HEK293 (cell line): ENCODE results near the gene TTC23.

ENCODE experiments used
- CTCF ChIA-PET: fragments of 350-600 bp; formaldehyde crosslinking; extraction: SDS; loops from one replicate; lab custom pipeline; 2021; ENCODE audit warnings: antibody characterized with exemption; lab: Yijun Ruan, JAX
- POLR2A ChIA-PET: fragments of 300-600 bp; formaldehyde crosslinking; extraction: SDS; loops from one replicate; lab custom pipeline; 2020; ENCODE audit warnings: antibody characterized with exemption, inconsistent platforms; lab: Yijun Ruan, JAX
- H3K27ac ChIP-seq: fragments of 200-500 bp; sonication (Bioruptor generic); 2 replicates; pipeline ENCODE4 v1.5.1; 2014; ENCODE audit warnings: low read depth, low read length, control low read depth, inconsistent platforms; ENCODE audit errors: extremely low read depth
- H3K36me3 ChIP-seq, 2 experiments: fragments of 200-500 bp in 1 of 2; sonication (Bioruptor generic) in 1 of 2; 1 replicate in 1 of 2; 2 replicates in 1 of 2; pipeline ENCODE4 v1.5.1; 2014 to 2017; ENCODE audit warnings: inconsistent platforms in 2 of 2, low read length in 2 of 2; ENCODE audit not compliant: control insufficient read depth in 2 of 2, insufficient read depth in 1 of 2
- H3K4me1 ChIP-seq: fragments of 200-500 bp; sonication (Bioruptor generic); 2 replicates; pipeline ENCODE4 v1.5.1; 2014; ENCODE audit warnings: mild to moderate bottlenecking, low read length, inconsistent platforms; ENCODE audit not compliant: control insufficient read depth, insufficient read depth
- H3K4me3 ChIP-seq: 2 replicates; pipeline ENCODE4 v1.5.1; 2011; ENCODE audit warnings: low read depth, mild to moderate bottlenecking, control low read depth, low read length, moderate library complexity
- H3K9me3 ChIP-seq: fragments of 200-500 bp; sonication (Bioruptor generic); 2 replicates; pipeline ENCODE4 v1.5.1; 2014; ENCODE audit warnings: low read depth, low read length, inconsistent platforms; ENCODE audit not compliant: control insufficient read depth, insufficient read depth
- BCL6B ChIP-seq: fragments of 450-650 bp; formaldehyde crosslinking; IDR thresholded peaks from 2 replicates; pipeline ENCODE4 v1.5.1; 2017; ENCODE audit warnings: missing biosample characterization, missing genetic modification characterization
- CTCF ChIP-seq: fragments of 450-650 bp; formaldehyde crosslinking; IDR thresholded peaks from 2 replicates; pipeline ENCODE4 v1.5.1; 2016; ENCODE audit warnings: missing biosample characterization, missing genetic modification characterization
- FEZF1 ChIP-seq: fragments of 450-650 bp; formaldehyde crosslinking; IDR thresholded peaks from 2 replicates; pipeline ENCODE4 v1.5.1; 2016; ENCODE audit warnings: missing biosample characterization, missing genetic modification characterization
- HOXC10 ChIP-seq: sonication (generic); formaldehyde crosslinking; IDR thresholded peaks from 2 replicates; pipeline ENCODE4 v1.8.1; 2023; ENCODE audit warnings: mild to moderate bottlenecking, missing genetic modification reagents
- KLF7 ChIP-seq: fragments of 450-650 bp; formaldehyde crosslinking; IDR thresholded peaks from 2 replicates; pipeline ENCODE4 v1.5.1; 2016; ENCODE audit warnings: missing biosample characterization, missing genetic modification characterization, borderline replicate concordance
- ZEB2 ChIP-seq: fragments of 450-650 bp; formaldehyde crosslinking; IDR thresholded peaks from 2 replicates; pipeline ENCODE4 v1.5.1; 2016; ENCODE audit warnings: missing biosample characterization, missing genetic modification characterization
- ZFHX2 ChIP-seq: fragments of 450-650 bp; formaldehyde crosslinking; conservative IDR thresholded peaks from 2 replicates; pipeline ENCODE4 v1.5.1; 2016; ENCODE audit warnings: missing biosample characterization, missing genetic modification characterization
- ZNF121 ChIP-seq: fragments of 450-650 bp; formaldehyde crosslinking; IDR thresholded peaks from 2 replicates; pipeline ENCODE4 v1.5.1; 2016; ENCODE audit warnings: missing biosample characterization, missing genetic modification characterization
- ZNF133 ChIP-seq: fragments of 450-650 bp; formaldehyde crosslinking; IDR thresholded peaks from 2 replicates; pipeline ENCODE4 v1.5.1; 2016; ENCODE audit warnings: missing biosample characterization, missing genetic modification characterization
- ZNF221 ChIP-seq: fragments of 450-650 bp; formaldehyde crosslinking; IDR thresholded peaks from 2 replicates; pipeline ENCODE4 v1.5.1; 2017; ENCODE audit warnings: missing biosample characterization, missing genetic modification characterization, borderline replicate concordance
- ZNF23 ChIP-seq: fragments of 450-650 bp; formaldehyde crosslinking; IDR thresholded peaks from 2 replicates; pipeline ENCODE4 v1.5.1; 2016; ENCODE audit warnings: missing biosample characterization, missing genetic modification characterization, borderline replicate concordance
- ZNF248 ChIP-seq: fragments of 450-650 bp; formaldehyde crosslinking; IDR thresholded peaks from 2 replicates; pipeline ENCODE4 v1.5.1; 2017; ENCODE audit warnings: missing biosample characterization, missing genetic modification characterization
- ZNF426 ChIP-seq: fragments of 450-650 bp; formaldehyde crosslinking; IDR thresholded peaks from 2 replicates; pipeline ENCODE4 v1.5.1; 2017; ENCODE audit warnings: missing biosample characterization, missing genetic modification characterization, mild to moderate bottlenecking, inconsistent platforms, moderate library complexity
- ZNF473 ChIP-seq: fragments of 450-650 bp; formaldehyde crosslinking; IDR thresholded peaks from 2 replicates; pipeline ENCODE4 v1.5.1; 2017; ENCODE audit warnings: missing biosample characterization, missing genetic modification characterization
- ZNF530 ChIP-seq: fragments of 450-650 bp; formaldehyde crosslinking; IDR thresholded peaks from 2 replicates; pipeline ENCODE4 v1.5.1; 2016; ENCODE audit warnings: low read depth, missing biosample characterization, missing genetic modification characterization
- ZNF549 ChIP-seq: fragments of 450-650 bp; IDR thresholded peaks from 2 replicates; pipeline ENCODE4 v1.5.1; 2018; ENCODE audit warnings: missing biosample characterization, missing genetic modification characterization, mild to moderate bottlenecking, inconsistent platforms, moderate library complexity
- ZNF596 ChIP-seq: fragments of 450-650 bp; IDR thresholded peaks from 2 replicates; pipeline ENCODE4 v1.5.0; 2018; ENCODE audit warnings: missing biosample characterization, mild to moderate bottlenecking, missing genetic modification characterization, moderate library complexity
- ZNF623 ChIP-seq: fragments of 450-650 bp; formaldehyde crosslinking; IDR thresholded peaks from 2 replicates; pipeline ENCODE4 v1.5.1; 2016; ENCODE audit warnings: missing biosample characterization, missing genetic modification characterization
- ZNF629 ChIP-seq: fragments of 450-650 bp; formaldehyde crosslinking; IDR thresholded peaks from 2 replicates; pipeline ENCODE4 v1.5.1; 2017; ENCODE audit warnings: missing biosample characterization, missing genetic modification characterization
- ZNF654 ChIP-seq: fragments of 450-650 bp; formaldehyde crosslinking; IDR thresholded peaks from 2 replicates; pipeline ENCODE4 v1.5.1; 2016; ENCODE audit warnings: low read depth, missing biosample characterization, missing genetic modification characterization
- ZNF768 ChIP-seq: fragments of 450-650 bp; formaldehyde crosslinking; IDR thresholded peaks from 2 replicates; pipeline ENCODE4 v1.5.1; 2018; ENCODE audit warnings: missing biosample characterization, mild to moderate bottlenecking, missing genetic modification characterization
- ZNF791 ChIP-seq: fragments of 450-650 bp; formaldehyde crosslinking; IDR thresholded peaks from 2 replicates; pipeline ENCODE4 v1.5.1; 2016; ENCODE audit warnings: missing biosample characterization, missing genetic modification characterization
- ZNF843 ChIP-seq: fragments of 450-650 bp; formaldehyde crosslinking; IDR thresholded peaks from 2 replicates; pipeline ENCODE4 v1.5.1; 2016; ENCODE audit warnings: missing biosample characterization, missing genetic modification characterization
- ZSCAN23 ChIP-seq: fragments of 450-650 bp; formaldehyde crosslinking; IDR thresholded peaks from 2 replicates; pipeline ENCODE4 v1.5.1; 2016; ENCODE audit warnings: missing biosample characterization, missing genetic modification characterization
- TF ChIP-seq, protein P1 (sequence below): fragments of 450-650 bp; formaldehyde crosslinking; IDR thresholded peaks from 2 replicates; pipeline ENCODE4 v1.5.1; 2017; ENCODE audit warnings: missing biosample characterization, mild to moderate bottlenecking, missing genetic modification characterization, moderate library complexity
- TF ChIP-seq, protein P2 (sequence below): fragments of 450-650 bp; formaldehyde crosslinking; conservative IDR thresholded peaks from 2 replicates; pipeline ENCODE4 v1.5.1; 2016; ENCODE audit warnings: low read depth, missing biosample characterization, missing genetic modification characterization
- TF ChIP-seq, protein P3 (sequence below): fragments of 450-650 bp; IDR thresholded peaks from 2 replicates; pipeline ENCODE4 v1.5.1; 2018; ENCODE audit warnings: missing biosample characterization, missing genetic modification characterization

The TTC23 gene

DNA sequence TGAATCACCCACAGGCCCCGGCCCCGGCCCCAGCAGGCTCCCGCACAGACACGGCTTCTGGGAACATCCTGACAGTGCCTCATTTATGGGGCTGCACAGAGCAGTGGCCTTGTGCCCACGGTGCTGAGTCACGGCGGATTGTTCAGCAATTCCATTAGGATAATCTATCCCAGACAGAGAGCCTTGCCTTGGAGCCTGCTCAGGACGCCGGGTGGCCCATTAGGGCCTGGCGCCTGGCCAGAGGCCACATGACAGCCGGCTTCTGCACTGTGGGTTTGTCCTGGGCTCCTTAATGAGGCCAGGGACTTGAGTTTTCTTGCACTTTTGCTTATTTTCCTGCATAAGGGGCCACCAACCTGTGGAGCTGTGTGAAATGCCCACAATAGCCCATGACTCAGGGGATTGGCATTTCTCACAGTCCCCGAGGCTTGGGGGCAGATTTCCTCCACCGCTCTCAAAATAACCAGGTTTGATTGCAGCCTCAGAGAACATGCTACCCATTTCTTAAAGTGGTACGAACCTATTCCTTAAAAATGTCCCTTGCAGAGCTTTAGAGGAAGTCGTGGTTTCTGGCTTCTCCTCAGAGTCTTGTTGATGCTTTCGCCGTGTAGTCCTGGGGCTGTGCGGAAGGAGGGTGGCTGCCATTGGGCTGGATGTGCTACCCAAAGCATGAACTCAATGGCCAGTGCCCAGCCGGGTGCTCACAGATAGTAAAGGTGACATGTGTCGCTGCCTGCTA is 125.5 kb downstream of the TTC23 start:
- CTCF ChIA-PET: interaction anchor here (0.6 to 3.1 kb wide), 4 partner anchors 19 to 476 kb away, joined by 3 to 12 read pairs (median 5); partner anchors contain the start of gene SYNM
- Histone ChIP-seq H3K27ac (peak overlapping the region; percentile 82), H3K9me3 (no peaks in the 10 kb centered on the region), H3K4me3 (peak overlapping the region; percentile 20), H3K36me3 (peaks cover 0 to 44% of the 10 kb centered on the region in 2 experiments; a peak in 1 of 3 replicates), H3K4me1 (peaks cover 7% of the 10 kb centered on the region)
- POLR2A ChIA-PET: interaction anchor here (0.6 to 1.4 kb wide), 5 partner anchors 10 to 405 kb away, joined by 3 to 9 read pairs (median 3); partner anchors contain the start of gene SYNM
- TF ChIP-seq ZNF133 (tag by site-specific recombination) (no peak), ZNF221 (no peak), ZNF530 (tag by site-specific recombination) (no peak), ZNF23 (tag by site-specific recombination) (no peak), ZNF426 (tag by site-specific recombination) (no peak), ZNF654 (tag by site-specific recombination) (no peak), ZEB2 (tag by site-specific recombination) (peak; percentile 73), ZFHX2 (tag by site-specific recombination) (no peak; the same call in 1 of the 2 replicates), ZSCAN23 (no peak), KLF7 (tag by site-specific recombination) (no peak), CTCF (tag by site-specific recombination) (no peak), ZNF791 (tag by site-specific recombination) (no peak), ZNF473 (tag by site-specific recombination) (no peak), ZNF843 (tag by site-specific recombination) (peak; percentile 38; the same call in 1 of the 2 replicates), ZNF623 (tag by site-specific recombination) (0 out of 2 replicates have a peak, but pooled peaks have one; percentile 9), ZNF596 (tag by site-specific recombination) (no peak), ZNF248 (no peak), FEZF1 (peak; percentile 75), BCL6B (tag by site-specific recombination) (no peak), ZNF768 (tag by site-specific recombination) (no peak), ZNF549 (no peak), ZNF121 (tag by site-specific recombination) (no peak), ZNF629 (tag by site-specific recombination) (peak; percentile 73), HOXC10 (CRISPR knock-in tag) (no peak)
- TF ChIP-seq, protein P1, sequence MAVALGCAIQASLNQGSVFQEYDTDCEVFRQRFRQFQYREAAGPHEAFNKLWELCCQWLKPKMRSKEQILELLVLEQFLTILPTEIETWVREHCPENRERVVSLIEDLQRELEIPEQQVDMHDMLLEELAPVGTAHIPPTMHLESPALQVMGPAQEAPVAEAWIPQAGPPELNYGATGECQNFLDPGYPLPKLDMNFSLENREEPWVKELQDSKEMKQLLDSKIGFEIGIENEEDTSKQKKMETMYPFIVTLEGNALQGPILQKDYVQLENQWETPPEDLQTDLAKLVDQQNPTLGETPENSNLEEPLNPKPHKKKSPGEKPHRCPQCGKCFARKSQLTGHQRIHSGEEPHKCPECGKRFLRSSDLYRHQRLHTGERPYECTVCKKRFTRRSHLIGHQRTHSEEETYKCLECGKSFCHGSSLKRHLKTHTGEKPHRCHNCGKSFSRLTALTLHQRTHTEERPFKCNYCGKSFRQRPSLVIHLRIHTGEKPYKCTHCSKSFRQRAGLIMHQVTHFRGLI: no peak
- TF ChIP-seq, protein P2, sequence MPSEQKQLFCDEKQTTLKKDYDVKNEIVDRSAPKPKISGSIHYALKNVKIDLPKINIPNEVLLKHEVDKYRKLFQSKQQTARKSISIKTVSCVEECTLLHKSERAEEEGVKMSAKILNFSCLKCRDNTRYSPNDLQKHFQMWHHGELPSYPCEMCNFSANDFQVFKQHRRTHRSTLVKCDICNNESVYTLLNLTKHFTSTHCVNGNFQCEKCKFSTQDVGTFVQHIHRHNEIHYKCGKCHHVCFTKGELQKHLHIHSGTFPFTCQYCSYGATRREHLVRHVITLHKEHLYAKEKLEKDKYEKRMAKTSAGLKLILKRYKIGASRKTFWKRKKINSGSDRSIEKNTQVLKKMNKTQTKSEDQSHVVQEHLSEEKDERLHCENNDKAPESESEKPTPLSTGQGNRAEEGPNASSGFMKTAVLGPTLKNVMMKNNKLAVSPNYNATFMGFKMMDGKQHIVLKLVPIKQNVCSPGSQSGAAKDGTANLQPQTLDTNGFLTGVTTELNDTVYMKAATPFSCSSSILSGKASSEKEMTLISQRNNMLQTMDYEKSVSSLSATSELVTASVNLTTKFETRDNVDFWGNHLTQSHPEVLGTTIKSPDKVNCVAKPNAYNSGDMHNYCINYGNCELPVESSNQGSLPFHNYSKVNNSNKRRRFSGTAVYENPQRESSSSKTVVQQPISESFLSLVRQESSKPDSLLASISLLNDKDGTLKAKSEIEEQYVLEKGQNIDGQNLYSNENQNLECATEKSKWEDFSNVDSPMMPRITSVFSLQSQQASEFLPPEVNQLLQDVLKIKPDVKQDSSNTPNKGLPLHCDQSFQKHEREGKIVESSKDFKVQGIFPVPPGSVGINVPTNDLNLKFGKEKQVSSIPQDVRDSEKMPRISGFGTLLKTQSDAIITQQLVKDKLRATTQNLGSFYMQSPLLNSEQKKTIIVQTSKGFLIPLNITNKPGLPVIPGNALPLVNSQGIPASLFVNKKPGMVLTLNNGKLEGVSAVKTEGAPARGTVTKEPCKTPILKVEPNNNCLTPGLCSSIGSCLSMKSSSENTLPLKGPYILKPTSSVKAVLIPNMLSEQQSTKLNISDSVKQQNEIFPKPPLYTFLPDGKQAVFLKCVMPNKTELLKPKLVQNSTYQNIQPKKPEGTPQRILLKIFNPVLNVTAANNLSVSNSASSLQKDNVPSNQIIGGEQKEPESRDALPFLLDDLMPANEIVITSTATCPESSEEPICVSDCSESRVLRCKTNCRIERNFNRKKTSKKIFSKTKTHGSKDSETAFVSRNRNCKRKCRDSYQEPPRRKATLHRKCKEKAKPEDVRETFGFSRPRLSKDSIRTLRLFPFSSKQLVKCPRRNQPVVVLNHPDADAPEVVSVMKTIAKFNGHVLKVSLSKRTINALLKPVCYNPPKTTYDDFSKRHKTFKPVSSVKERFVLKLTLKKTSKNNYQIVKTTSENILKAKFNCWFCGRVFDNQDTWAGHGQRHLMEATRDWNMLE (tag by site-specific recombination): 0 out of 2 replicates have a peak, but pooled peaks have one; percentile 35
- TF ChIP-seq, protein P3, sequence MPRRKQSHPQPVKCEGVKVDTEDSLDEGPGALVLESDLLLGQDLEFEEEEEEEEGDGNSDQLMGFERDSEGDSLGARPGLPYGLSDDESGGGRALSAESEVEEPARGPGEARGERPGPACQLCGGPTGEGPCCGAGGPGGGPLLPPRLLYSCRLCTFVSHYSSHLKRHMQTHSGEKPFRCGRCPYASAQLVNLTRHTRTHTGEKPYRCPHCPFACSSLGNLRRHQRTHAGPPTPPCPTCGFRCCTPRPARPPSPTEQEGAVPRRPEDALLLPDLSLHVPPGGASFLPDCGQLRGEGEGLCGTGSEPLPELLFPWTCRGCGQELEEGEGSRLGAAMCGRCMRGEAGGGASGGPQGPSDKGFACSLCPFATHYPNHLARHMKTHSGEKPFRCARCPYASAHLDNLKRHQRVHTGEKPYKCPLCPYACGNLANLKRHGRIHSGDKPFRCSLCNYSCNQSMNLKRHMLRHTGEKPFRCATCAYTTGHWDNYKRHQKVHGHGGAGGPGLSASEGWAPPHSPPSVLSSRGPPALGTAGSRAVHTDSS (tag by site-specific recombination): no peak
